GM18873 (cell line): ENCODE results near the gene NXN.
"Not testable (repeated sequence)": the region's sequence is repeated elsewhere in the genome, so short reads cannot be mapped to it uniquely, and the experiment has no call there.

Experiments
- ATAC-seq: cut with Tn5 transposase; IDR thresholded peaks from one replicate; pipeline ENCODE4 v1.9.1; 2021; ENCODE audit warnings: mild to moderate bottlenecking, moderate library complexity, moderate number of reproducible peaks; ENCODE audit not compliant: unreplicated experiment, low FRiP score

Gene NXN

GRCh38 chr17:1007310-1008007 is 27.9 kb upstream of the NXN start:
- ATAC-seq = no peak

DNA sequence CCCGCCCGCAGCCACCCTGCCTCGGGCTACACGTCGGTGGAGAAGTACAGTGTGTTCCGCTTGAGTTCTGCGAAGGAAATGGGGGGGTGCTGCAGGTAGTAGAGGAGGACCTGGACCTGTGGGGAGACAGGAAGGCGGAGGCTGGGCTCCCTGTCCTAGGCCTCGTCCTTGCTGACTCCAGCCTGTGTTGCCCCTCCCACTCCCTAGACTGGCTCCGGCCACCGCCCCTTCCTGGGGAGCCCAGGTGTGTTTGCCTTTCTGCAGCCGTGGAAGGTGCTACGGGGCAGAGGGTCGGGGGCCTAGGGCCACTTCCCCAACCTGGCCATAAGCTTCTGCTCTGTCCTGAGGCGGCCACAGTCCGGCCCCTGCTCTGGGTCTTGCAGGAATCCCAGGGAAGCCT is 26.5 kb upstream of the NXN start:
- ATAC-seq = no peak

- ATAC-seq = no peak
Measured at GRCh38 chr17:1005361-1005946, 25.9 kb upstream of the NXN start.

DNA sequence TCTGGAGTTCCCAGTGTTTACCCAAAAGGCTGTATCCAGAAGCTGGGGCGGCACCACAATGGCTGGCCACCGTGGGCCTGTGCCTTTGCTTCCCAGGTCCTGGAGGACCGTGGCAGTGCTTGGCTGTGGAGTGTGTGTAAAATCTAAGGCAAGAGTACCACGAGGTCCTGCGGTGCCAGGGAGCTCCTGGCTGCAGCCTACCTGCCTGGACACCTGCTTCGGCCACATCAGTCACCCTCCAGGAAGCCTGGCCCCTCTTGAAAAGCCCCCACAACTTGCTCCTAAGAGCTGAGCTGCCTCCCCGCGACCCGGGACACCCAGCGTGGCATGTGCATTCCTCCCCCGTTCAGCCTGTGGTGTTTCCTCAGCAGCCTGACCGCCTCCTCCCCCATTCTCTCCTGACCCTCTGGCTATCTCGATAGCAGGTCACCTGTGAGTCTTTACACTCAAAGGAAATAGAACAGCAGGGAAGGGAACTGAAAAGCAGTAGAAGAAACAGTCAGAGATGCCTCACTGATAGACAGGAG is 25.3 kb upstream of the NXN start:
- no peak for ATAC-seq

DNA sequence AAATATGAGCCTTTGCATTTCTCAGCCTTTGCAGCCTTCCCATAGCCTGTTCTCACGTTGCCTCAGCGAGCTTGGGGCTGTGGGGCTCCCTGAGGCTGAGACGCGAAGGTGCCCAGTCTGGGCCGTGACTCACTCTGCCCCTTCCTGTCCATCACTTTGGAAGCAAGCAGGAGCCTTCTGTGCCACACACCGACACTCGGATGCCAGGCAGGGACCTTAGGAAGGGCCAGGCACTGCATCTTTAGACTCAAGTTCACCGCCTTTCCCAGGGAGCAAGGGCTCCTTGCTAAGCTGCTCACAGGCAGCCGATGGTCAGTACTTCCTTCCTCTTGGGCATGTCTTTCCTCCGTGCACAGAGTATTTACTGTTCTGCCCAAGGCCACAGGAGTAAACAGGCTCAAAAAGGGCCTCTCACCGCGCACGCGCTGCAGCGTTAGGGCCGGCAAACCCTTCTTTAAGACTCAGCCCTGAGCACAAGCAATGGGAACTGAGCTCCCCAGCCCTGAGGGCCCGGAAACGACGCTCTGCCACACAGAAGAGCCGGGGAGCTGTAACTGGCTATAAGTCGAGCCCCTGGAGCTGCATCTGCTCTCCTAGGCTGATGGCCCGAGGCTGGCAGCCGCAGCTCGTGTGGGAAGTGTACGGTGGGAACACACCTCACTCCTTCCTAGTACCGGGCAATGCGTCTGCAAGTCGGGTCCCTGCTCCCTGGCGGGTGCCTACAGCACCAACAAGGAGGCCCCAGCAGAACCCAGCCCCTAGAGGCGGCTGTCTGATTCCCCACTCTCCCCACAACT is 24.6 kb upstream of the NXN start:
- ATAC-seq = no peak

DNA sequence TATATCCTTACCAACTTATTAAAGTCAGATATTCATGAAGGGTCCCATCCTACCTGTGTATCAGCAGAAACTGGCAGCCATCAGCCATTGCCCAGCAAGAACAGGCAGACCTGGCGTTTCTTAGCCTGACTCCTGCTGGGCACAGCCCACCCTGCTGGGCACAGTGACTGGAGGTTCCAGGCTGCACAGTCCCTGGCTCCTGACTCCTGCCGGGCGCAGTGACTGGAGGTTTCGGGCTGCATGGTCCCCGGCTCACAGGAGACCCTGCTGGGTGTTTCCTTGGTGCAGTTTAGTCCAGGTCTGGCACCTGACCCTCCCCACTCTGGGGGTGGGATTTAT is 24.0 kb upstream of the NXN start:
- ATAC-seq = no peak

DNA sequence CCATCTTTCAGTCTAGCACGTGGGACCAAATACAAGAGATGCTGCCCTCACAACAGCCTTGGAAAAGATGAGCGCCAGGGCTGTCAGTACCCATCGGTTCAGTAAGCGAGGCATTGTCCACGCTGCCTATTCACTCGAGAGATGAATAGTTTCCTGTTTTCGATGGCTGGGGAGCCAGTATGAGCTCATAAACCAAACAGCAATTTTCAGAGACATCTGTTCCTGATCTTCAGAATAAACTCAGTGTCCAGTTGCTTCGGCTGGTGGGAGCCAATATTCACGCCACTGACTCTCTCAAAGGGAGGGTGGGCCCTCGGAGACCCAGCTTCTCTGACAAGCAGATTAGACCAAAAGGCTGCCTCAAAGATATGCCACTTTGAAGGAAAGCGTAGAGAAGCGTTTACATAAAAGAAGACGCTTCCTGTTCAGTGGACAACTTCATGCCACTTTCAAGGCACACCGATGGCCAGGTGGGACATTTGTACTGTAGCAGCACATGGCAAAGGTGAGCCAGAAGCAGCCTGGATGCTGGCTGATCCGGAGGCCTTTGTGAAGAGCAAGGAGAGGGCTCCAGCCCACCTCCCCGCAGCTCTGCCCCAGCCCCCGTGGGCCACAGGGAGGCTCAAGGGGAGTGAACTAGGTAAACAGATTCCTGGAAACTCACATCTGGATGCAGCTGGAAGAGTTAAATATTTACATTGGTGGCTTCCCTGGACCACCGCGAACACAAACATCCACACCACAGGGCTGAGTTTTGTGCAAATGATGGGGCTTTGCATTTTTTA is 23.4 kb upstream of the NXN start:
- no peak for ATAC-seq

GRCh38 chr17:1002412-1002753 is 22.8 kb upstream of the NXN start:
- no peak for ATAC-seq

- no peak for ATAC-seq
Measured at GRCh38 chr17:1001640-1002411, 22.2 kb upstream of the NXN start.

- ATAC-seq = no peak
Measured at GRCh38 chr17:1000597-1001461, 21.3 kb upstream of the NXN start.

GRCh38 chr17:998111-998510 is 18.5 kb upstream of the NXN start:
- no peak for ATAC-seq

DNA sequence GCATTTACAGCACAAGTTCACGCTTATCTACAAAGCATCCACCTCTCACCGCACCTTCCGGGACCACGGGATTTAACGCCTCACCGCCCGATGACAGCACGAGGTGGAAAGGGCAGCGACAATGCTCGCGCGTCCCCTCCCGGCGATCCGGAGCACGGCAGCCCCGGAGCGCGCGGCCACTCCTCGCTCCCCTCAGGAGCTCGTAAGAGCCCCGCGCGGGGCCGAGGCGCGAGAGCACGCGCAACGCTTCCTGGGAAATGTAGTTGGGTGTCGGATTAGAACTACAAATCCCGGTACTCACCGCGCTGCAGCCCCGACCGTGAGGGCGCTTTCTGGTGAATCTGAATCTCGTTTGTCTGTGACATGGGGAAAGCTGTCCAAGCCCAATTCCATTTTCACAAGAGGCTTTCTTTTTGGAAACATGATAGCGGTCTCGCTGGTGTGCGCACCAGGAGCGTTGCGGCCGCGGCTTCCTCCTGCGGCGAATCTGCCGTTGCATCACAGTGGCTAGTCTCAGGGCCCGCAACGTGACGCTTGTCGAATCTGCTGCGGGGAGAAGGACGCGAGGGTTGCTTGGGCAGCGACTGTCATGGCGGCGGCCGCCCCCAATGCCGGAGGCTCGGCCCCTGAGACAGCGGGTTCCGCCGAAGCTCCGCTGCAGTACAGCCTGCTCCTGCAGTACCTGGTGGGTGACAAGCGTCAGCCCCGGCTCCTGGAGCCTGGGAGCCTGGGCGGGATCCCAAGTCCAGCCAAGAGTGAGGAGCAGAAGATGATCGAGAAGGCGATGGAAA is 17.2 kb upstream of the NXN start, which contains the start of gene TIMM22:
TIMM22 (plus strand) TSS at position 576 of the 791 bp plus-strand sequence; CDS start at position 590, 14 bp downstream.
- ATAC-seq = peak; percentile 84

DNA sequence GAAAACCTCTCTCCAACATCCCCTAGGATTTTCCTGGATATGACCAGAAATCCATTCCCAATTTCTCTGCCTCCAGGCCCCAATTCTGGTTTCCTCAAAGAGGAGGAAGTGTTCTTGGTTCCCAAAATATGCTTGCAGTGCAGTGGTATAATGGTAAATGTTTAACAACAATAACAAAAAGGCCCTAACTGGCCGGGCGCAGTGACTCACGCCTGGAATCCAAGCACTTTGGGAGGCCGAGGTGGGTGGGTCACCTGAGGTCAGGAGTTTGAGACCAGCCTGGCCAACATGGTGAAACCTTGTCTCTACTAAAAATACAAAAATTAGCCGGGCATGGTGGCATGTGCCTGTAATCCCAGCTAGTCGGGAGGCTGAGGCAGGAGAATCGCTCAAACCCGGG is 15.7 kb upstream of the NXN start:
- ATAC-seq = not testable (repeated sequence)

DNA sequence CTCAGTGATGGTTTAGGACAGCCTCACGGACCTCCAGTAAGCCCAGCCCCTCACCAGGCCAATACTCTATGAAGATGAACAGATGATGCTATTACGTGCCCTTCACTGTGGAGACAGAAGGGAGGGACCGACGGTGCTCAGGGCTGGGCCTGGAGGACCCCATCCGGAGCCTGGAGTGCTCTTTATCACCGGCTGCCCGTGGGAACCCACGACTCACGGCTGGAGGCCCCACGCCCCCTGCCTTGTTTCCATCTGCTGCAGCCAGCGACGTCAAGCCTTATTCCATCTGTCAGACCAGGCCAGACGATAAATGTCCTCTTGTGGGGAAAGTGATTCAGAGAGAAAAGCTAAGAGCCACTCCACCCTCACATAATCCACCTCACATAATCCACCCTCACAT is 13.4 kb upstream of the NXN start:
- no peak for ATAC-seq

- ATAC-seq = no peak
Measured at GRCh38 chr17:988561-988960, 9.0 kb upstream of the NXN start.

- no peak for ATAC-seq
Measured at GRCh38 chr17:987931-988330, 8.4 kb upstream of the NXN start.

DNA sequence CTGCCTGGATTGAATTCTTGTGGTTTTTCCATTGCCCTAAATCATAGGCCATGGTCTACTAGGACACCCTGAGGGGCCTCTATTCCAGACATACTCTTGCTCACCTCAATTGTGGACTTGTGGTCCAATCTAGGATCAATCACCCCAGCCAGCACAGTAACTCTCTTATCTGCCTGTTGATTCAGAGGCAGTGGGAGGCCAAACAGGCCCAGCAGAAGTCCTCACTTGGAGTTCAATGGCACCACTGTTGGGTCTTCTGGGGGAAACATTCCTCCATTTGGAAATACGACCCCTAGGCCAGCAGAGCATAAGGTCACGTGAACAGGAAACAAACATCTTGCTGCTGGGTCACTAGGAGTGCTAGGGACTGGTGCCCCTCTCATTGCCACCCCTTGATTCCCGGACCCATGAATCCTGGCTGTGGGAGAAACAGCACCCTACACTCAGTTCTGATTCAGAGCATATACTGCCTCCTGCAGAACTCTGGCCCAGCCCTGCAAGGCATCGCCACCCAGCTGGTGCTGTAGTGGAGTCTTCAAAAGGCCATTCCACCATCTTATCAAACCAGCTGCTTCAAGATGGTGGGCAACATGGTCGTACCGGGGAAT is 6.8 kb upstream of the NXN start:
- no peak for ATAC-seq

DNA sequence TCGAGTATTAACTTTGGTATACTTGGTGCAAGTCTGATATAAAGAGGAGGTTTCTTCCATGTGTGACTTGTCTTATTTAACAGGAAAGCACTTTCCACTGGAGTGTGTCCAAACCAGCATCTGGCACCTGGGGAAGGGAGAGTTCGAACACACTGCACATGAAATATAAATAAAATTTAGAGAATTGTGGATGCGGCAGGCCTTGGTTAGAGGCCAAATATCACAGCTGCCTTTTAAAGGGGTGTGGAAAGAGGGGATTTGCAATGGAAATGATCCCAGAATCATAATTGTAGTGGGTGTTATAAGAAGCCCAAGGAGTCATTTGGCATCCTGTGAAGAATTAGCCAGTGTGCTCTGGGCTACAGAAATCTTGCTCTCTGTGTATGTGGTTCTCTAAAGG is 4.3 kb upstream of the NXN start:
- no peak for ATAC-seq
